Lung (tissue), 12 donors: ENCODE data around the gene MAPK4. TPM values are rescaled to one million over a fixed set of nuclear protein-coding genes. Genes with fewer than 3 reads are reported as not detected.

Source experiments
- ATAC-seq: fragments of 200-7000 bp; cut with Tn5 transposase; one replicate; pipeline ENCODE4 v1.9.1; 2020; ENCODE audit warnings: moderate number of reproducible peaks; ENCODE audit not compliant: insufficient read depth, low FRiP score
- DNase-seq, 3 donors: peaks; one replicate each; pipeline ENCODE4 v3.0.0-alpha.2; 2013 to 2017
- H3K27ac ChIP-seq, 2 donors: one replicate each; pipeline ENCODE4 v1.5.1; 2013; ENCODE audit warnings: mild to moderate bottlenecking in 2 of 2, moderate library complexity in 2 of 2, control low read depth in 1 of 2, inconsistent platforms in 1 of 2, low read depth in 1 of 2, low read length in 1 of 2
- H3K27me3 ChIP-seq, 3 donors: one replicate each; pipeline ENCODE4 v1.5.1; 2013; ENCODE audit warnings: low read length in 2 of 3; ENCODE audit not compliant: control insufficient read depth in 3 of 3, insufficient read depth in 3 of 3
- H3K36me3 ChIP-seq, 4 donors: one replicate each; pipeline ENCODE4 v1.5.1; 2013; ENCODE audit warnings: low read length in 4 of 4, mild to moderate bottlenecking in 1 of 4, moderate library complexity in 1 of 4; ENCODE audit not compliant: control insufficient read depth in 4 of 4, insufficient read depth in 4 of 4
- H3K4me1 ChIP-seq, 5 donors: one replicate each; pipeline ENCODE4 v1.5.1; 2013; ENCODE audit warnings: low read length in 5 of 5, mild to moderate bottlenecking in 2 of 5, moderate library complexity in 1 of 5; ENCODE audit not compliant: control insufficient read depth in 5 of 5, insufficient read depth in 5 of 5
- H3K4me3 ChIP-seq: one replicate; pipeline ENCODE4 v1.5.1; 2013; ENCODE audit warnings: mild to moderate bottlenecking, control low read depth, moderate library complexity
- H3K9ac ChIP-seq, 2 donors: one replicate each; pipeline ENCODE4 v1.5.1; 2013; ENCODE audit warnings: low read length in 2 of 2, control low read depth in 1 of 2; ENCODE audit not compliant: insufficient read depth in 1 of 2
- H3K9me3 ChIP-seq, 4 donors: one replicate each; pipeline ENCODE4 v1.5.1; 2013; ENCODE audit warnings: low read length in 3 of 4, mild to moderate bottlenecking in 1 of 4, moderate library complexity in 1 of 4; ENCODE audit not compliant: control insufficient read depth in 4 of 4, insufficient read depth in 3 of 4
- CTCF ChIP-seq: IDR thresholded peaks from 2 replicates; pipeline ENCODE4 v1.5.1; 2012; ENCODE audit warnings: mild to moderate bottlenecking; ENCODE audit errors: control extremely low read depth, extremely low read depth
- WGBS, 2 donors: extraction: QIAGEN DNeasy Blood & Tissue Kit; methylation state at CpG; one replicate each; pipeline ENCODE4 v1.1.7; 2013; 5-methylcytosine and 5-hydroxymethylcytosine counted together
- polyA plus RNA-seq, 2 donors: library from polyadenylated mRNA; stranded (reverse); fragments of 200-250 nt; gene quantifications; one replicate each; pipeline ENCODE4 v1.2.1, GENCODE V29; 2013
- total RNA-seq, 2 donors: library from RNA; depleted of rRNA in 1 of 2; stranded (reverse); fragments of >200 nt in 1 of 2; gene quantifications; one replicate each; pipeline ENCODE4 v1.2.1, GENCODE V29; 2014 to 2021
- donor health status: control.
- donor health status: control.
- donor health status: Bipolar disorder and iron deficiency.
- donor health status: healthy.
- donor health status: DM: yes; HTN: yes; CAD: no.

MAPK4 gene
- total and polyA plus RNA-seq, 4 donors, result 1.8 to 10.7 (median 3.9) TPM

GRCh38 chr18:50753311-50753710 is 193.4 kb downstream of the MAPK4 start:
- Histone ChIP-seq H3K36me3 (no peaks in the 10 kb centered on the region), H3K9ac (no peak overlapping the region), H3K9me3 (peaks cover 0 to 10% (median 0%) of the 10 kb centered on the region in 4 donors), H3K27ac (no peak overlapping the region), H3K27me3 (peaks cover 0 to 3% (median 0%) of the 10 kb centered on the region in 3 donors), H3K4me3 (no peak overlapping the region), H3K4me1 (peaks cover 0 to 4% (median 0%) of the 10 kb centered on the region in 5 donors)
- ATAC-seq, result no peak
- WGBS, 2 donors, result 62 to 79% methylated on average over 1 of the region's 1 CpG
- no peak for DNase-seq
- TF ChIP-seq CTCF, result no peak

DNA sequence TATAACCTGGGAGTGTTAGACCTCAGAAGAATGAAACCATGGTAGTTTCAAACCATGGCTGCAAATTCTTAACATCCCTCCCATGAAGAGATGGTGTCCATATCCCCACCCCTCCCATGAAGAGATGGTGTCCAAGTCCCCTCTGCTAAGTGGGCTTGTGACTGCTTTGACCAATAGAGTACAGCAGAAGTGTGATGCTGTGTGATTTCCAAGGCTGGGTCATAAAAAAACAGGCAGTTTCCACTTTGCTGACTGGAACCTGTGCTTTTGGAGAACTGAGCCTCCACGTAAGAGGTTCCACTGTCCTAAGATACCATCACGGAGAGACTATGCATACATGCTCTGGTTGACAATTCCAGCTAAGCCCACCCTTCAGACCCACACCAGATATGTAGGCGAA is 194.4 kb downstream of the MAPK4 start:
- ATAC-seq, result no peak
- 86 to 90% methylated on average over 3 of the region's 3 CpGs for WGBS, 2 donors
- H3K27ac ChIP-seq, result no peak overlapping the region
- TF ChIP-seq CTCF, result no peak
- H3K4me3 ChIP-seq, result no peak overlapping the region
- peaks cover 0 to 9% (median 0%) of the 10 kb centered on the region in 4 donors for H3K9me3 ChIP-seq
- H3K9ac ChIP-seq, result no peak overlapping the region
- DNase-seq, result no peak
- no peaks in the 10 kb centered on the region for H3K4me1 ChIP-seq
- H3K36me3 ChIP-seq, result no peaks in the 10 kb centered on the region
- peaks cover 0 to 3% (median 0%) of the 10 kb centered on the region in 3 donors for H3K27me3 ChIP-seq

DNA sequence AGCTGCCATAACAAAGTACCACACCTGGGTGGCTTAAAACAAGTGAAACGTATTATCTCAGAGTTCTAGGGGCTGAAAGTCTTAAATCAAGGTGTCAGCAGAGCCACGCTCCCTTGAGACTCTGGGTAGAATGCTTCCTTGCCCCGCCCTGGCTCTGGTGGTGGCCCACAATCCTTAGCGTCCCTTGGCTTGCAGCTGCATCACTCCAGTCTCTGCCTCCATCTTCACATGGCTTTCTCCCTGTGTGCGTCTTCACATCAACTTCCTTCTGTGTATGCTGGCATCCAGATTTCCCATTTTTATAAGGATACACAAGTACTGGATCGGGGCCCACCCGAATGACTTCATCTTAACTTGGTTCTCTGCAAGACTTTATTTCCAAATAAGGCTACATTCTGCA is 197.5 kb downstream of the MAPK4 start:
- no peaks in the 10 kb centered on the region for H3K36me3 ChIP-seq
- peaks cover 0 to 7% (median 0%) of the 10 kb centered on the region in 4 donors for H3K9me3 ChIP-seq
- 81 to 83% methylated on average over 7 of the region's 7 CpGs for WGBS, 2 donors
- ATAC-seq, result no peak
- TF ChIP-seq CTCF, result no peak
- H3K27ac ChIP-seq, result no peak overlapping the region
- H3K4me3 ChIP-seq, result no peak overlapping the region
- H3K27me3 ChIP-seq, result no peaks in the 10 kb centered on the region
- no peak for DNase-seq
- H3K4me1 ChIP-seq, result no peaks in the 10 kb centered on the region
- H3K9ac ChIP-seq, result no peak overlapping the region

DNA sequence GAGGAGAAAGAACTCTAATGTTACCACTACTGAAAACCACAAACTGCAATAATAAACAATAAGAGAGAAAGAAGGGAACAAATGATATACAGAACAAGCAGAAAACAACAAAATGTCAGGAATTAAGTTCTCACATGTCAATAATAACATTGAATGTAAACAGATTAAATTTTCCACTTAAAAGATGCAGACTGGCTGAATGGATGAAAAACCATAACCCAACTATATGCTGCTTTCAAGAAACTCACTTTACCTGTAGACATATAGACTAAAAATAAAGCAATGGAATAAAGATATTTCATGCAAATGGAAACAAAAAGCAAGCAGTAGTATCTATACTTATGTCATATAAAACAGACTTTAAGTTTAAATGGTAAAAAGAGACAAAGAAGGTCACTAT is 209.6 kb downstream of the MAPK4 start:
- H3K27me3 ChIP-seq, result no peaks in the 10 kb centered on the region
- H3K9ac ChIP-seq, result no peak overlapping the region
- H3K36me3 ChIP-seq, result no peaks in the 10 kb centered on the region
- ATAC-seq (no peak), DNase-seq (no peak)
- H3K4me3 ChIP-seq, result no peak overlapping the region
- no peak for TF ChIP-seq CTCF
- no peaks in the 10 kb centered on the region for H3K4me1 ChIP-seq
- no peak overlapping the region for H3K27ac ChIP-seq
- H3K9me3 ChIP-seq, result peaks cover 0 to 13% (median 1%) of the 10 kb centered on the region in 4 donors
